ENCODE results near the gene RTN4. TPM values are rescaled to one million over a fixed set of nuclear protein-coding genes. Genes with fewer than 3 reads are reported as not detected.

Gene RTN4
- polyA plus RNA-seq, 1 donor (not counting 4 experiments of a cell fraction or from before 2014, with no cell fraction given): 406 TPM

GRCh38 chr2:54967759-54968365 is 82.4 kb downstream of the RTN4 start:
- no peak overlapping the region for H3K4me2 ChIP-seq (ENCODE audit: control insufficient read depth, extremely low read depth, insufficient read depth, low read depth, low read length)
- H2AFZ ChIP-seq (ENCODE audit: control insufficient read depth, low read length): no peak overlapping the region
- H3K36me3 ChIP-seq (ENCODE audit: control insufficient read depth in 2 of 2, extremely low read depth in 1 of 2, insufficient read depth in 2 of 2, low read length in 2 of 2): peaks cover 10 to 21% of the 10 kb centered on the region in 2 experiments
- H3K4me1 ChIP-seq (ENCODE audit: control insufficient read depth, extremely low read depth, insufficient read depth, low read length): peaks cover 20% of the 10 kb centered on the region
- H3K79me2 ChIP-seq (ENCODE audit: control insufficient read depth, insufficient read depth, low read length): peaks cover 1% of the 10 kb centered on the region
- dilution Hi-C loops (cut with MboI; ENCODE audit: extremely low pct_ligation_motif_present, low sequenced_read_pairs): no loop called here
- H3K27me3 ChIP-seq (ENCODE audit: control insufficient read depth, extremely low read depth, insufficient read depth, low read length): no peaks in the 10 kb centered on the region
- no peaks in the 10 kb centered on the region for H3K9me1 ChIP-seq (ENCODE audit: control insufficient read depth, extremely low read depth, insufficient read depth, low read length)
- no peak overlapping the region for H3K4me3 ChIP-seq (ENCODE audit: control insufficient read depth in 2 of 3, extremely low read depth in 1 of 3, insufficient read depth in 2 of 3, low read depth in 1 of 3, low read length in 3 of 3)
- no peak overlapping the region for H3K27ac ChIP-seq (ENCODE audit: control insufficient read depth, insufficient read depth, low read length)
- no peak overlapping the region for H3K9ac ChIP-seq (ENCODE audit: control insufficient read depth, extremely low read depth, insufficient read depth, low read length)
- FAIRE-seq (no peak), DNase-seq (ENCODE audit: low read depth, low spot score) (no peak)
- no peaks in the 10 kb centered on the region for H4K20me1 ChIP-seq (ENCODE audit: control insufficient read depth, extremely low read depth, insufficient read depth, low read length)
- H3K9me3 ChIP-seq (ENCODE audit: control insufficient read depth, low read depth, low read length): no peaks in the 10 kb centered on the region
- TF ChIP-seq CTCF (optimal IDR thresholded peaks at IDR 0.05 in 1 of 3, IDR thresholded peaks at IDR 0.05 in 1 of 3, conservative IDR thresholded peaks at IDR 0.05 in 1 of 3; ENCODE audit: extremely low read depth in 1 of 3, insufficient read depth in 2 of 3, low read length in 3 of 3): no peak
- TF ChIP-seq EZH2 (IDR thresholded peaks at IDR 0.05; ENCODE audit: low read length): no peak

GRCh38 chr2:54967269-54967668 is 83.0 kb downstream of the RTN4 start:
- no peak for TF ChIP-seq EZH2 (IDR thresholded peaks at IDR 0.05; ENCODE audit: low read length)
- no peak for TF ChIP-seq CTCF (optimal IDR thresholded peaks at IDR 0.05 in 1 of 3, IDR thresholded peaks at IDR 0.05 in 1 of 3, conservative IDR thresholded peaks at IDR 0.05 in 1 of 3; ENCODE audit: extremely low read depth in 1 of 3, insufficient read depth in 2 of 3, low read length in 3 of 3)
- peaks cover 10 to 21% of the 10 kb centered on the region in 2 experiments for H3K36me3 ChIP-seq (ENCODE audit: control insufficient read depth in 2 of 2, extremely low read depth in 1 of 2, insufficient read depth in 2 of 2, low read length in 2 of 2)
- FAIRE-seq (no peak), DNase-seq (ENCODE audit: low read depth, low spot score) (no peak)
- H3K79me2 ChIP-seq (ENCODE audit: control insufficient read depth, insufficient read depth, low read length): no peaks in the 10 kb centered on the region
- no peak overlapping the region for H3K27ac ChIP-seq (ENCODE audit: control insufficient read depth, insufficient read depth, low read length)
- H3K9me3 ChIP-seq (ENCODE audit: control insufficient read depth, low read depth, low read length): no peaks in the 10 kb centered on the region
- no peaks in the 10 kb centered on the region for H4K20me1 ChIP-seq (ENCODE audit: control insufficient read depth, extremely low read depth, insufficient read depth, low read length)
- H3K4me3 ChIP-seq (ENCODE audit: control insufficient read depth in 2 of 3, extremely low read depth in 1 of 3, insufficient read depth in 2 of 3, low read depth in 1 of 3, low read length in 3 of 3): no peak overlapping the region
- no peaks in the 10 kb centered on the region for H3K27me3 ChIP-seq (ENCODE audit: control insufficient read depth, extremely low read depth, insufficient read depth, low read length)
- no peaks in the 10 kb centered on the region for H3K9me1 ChIP-seq (ENCODE audit: control insufficient read depth, extremely low read depth, insufficient read depth, low read length)
- no peak overlapping the region for H2AFZ ChIP-seq (ENCODE audit: control insufficient read depth, low read length)
- H3K4me2 ChIP-seq (ENCODE audit: control insufficient read depth, extremely low read depth, insufficient read depth, low read depth, low read length): no peak overlapping the region
- H3K4me1 ChIP-seq (ENCODE audit: control insufficient read depth, extremely low read depth, insufficient read depth, low read length): peaks cover 20% of the 10 kb centered on the region
- dilution Hi-C loops (cut with MboI; ENCODE audit: extremely low pct_ligation_motif_present, low sequenced_read_pairs): no loop called here
- no peak overlapping the region for H3K9ac ChIP-seq (ENCODE audit: control insufficient read depth, extremely low read depth, insufficient read depth, low read length)
